Activated CD8-positive, alpha-beta memory T cell treated with anti-CD3 and anti-CD28 coated beads, Interleukin-2, amount 50 U/mL, for 1 hour (primary cell): ENCODE results near the gene ZNF467.

Experiments
- DNase-seq: peaks from one replicate; pipeline ENCODE4 v3.0.0-alpha.2; 2020; ENCODE audit errors: extremely low read depth

Gene ZNF467

GRCh38 chr7:149715476-149715875, 57.9 kb downstream of the ZNF467 start:
- DNase-seq = no peak

- no peak for DNase-seq
These were observed 58.4 kb downstream of the ZNF467 start for GRCh38 chr7:149714910-149715471.
